HEK293 (cell line): ENCODE results near the gene KLHL36.

Experiments
- CTCF ChIA-PET: fragments of 350-600 bp; formaldehyde crosslinking; extraction: SDS; loops from one replicate; lab custom pipeline; 2021; ENCODE audit warnings: antibody characterized with exemption; lab: Yijun Ruan, JAX
- POLR2A ChIA-PET: fragments of 300-600 bp; formaldehyde crosslinking; extraction: SDS; loops from one replicate; lab custom pipeline; 2020; ENCODE audit warnings: antibody characterized with exemption, inconsistent platforms; lab: Yijun Ruan, JAX
- H3K27ac ChIP-seq: fragments of 200-500 bp; sonication (Bioruptor generic); 2 replicates; pipeline ENCODE4 v1.5.1; 2014; ENCODE audit warnings: low read depth, low read length, control low read depth, inconsistent platforms; ENCODE audit errors: extremely low read depth
- H3K36me3 ChIP-seq, 2 experiments: fragments of 200-500 bp in 1 of 2; sonication (Bioruptor generic) in 1 of 2; 1 replicate in 1 of 2; 2 replicates in 1 of 2; pipeline ENCODE4 v1.5.1; 2014 to 2017; ENCODE audit warnings: inconsistent platforms in 2 of 2, low read length in 2 of 2; ENCODE audit not compliant: control insufficient read depth in 2 of 2, insufficient read depth in 1 of 2
- H3K4me1 ChIP-seq: fragments of 200-500 bp; sonication (Bioruptor generic); 2 replicates; pipeline ENCODE4 v1.5.1; 2014; ENCODE audit warnings: mild to moderate bottlenecking, low read length, inconsistent platforms; ENCODE audit not compliant: control insufficient read depth, insufficient read depth
- H3K4me3 ChIP-seq: 2 replicates; pipeline ENCODE4 v1.5.1; 2011; ENCODE audit warnings: low read depth, mild to moderate bottlenecking, control low read depth, low read length, moderate library complexity
- H3K9me3 ChIP-seq: fragments of 200-500 bp; sonication (Bioruptor generic); 2 replicates; pipeline ENCODE4 v1.5.1; 2014; ENCODE audit warnings: low read depth, low read length, inconsistent platforms; ENCODE audit not compliant: control insufficient read depth, insufficient read depth
- HOXC10 ChIP-seq: sonication (generic); formaldehyde crosslinking; IDR thresholded peaks from 2 replicates; pipeline ENCODE4 v1.8.1; 2023; ENCODE audit warnings: mild to moderate bottlenecking, missing genetic modification reagents
- KLF17 ChIP-seq: fragments of 450-650 bp; formaldehyde crosslinking; IDR thresholded peaks from 2 replicates; pipeline ENCODE4 v1.5.1; 2016; ENCODE audit warnings: missing biosample characterization, missing genetic modification characterization
- MZF1 ChIP-seq: fragments of 450-650 bp; formaldehyde crosslinking; IDR thresholded peaks from 2 replicates; pipeline ENCODE4 v1.5.1; 2017; ENCODE audit warnings: missing biosample characterization, missing genetic modification characterization, borderline replicate concordance
- SALL2 ChIP-seq: fragments of 450-650 bp; formaldehyde crosslinking; IDR thresholded peaks from 2 replicates; pipeline ENCODE4 v1.5.0; 2017; ENCODE audit warnings: missing biosample characterization, mild to moderate bottlenecking, missing genetic modification characterization, borderline replicate concordance
- SP3 ChIP-seq: fragments of 450-650 bp; formaldehyde crosslinking; IDR thresholded peaks from 2 replicates; pipeline ENCODE4 v1.5.1; 2016; ENCODE audit warnings: missing biosample characterization, missing genetic modification characterization
- SP7 ChIP-seq: fragments of 450-650 bp; formaldehyde crosslinking; IDR thresholded peaks from 2 replicates; pipeline ENCODE4 v1.5.1; 2016; ENCODE audit warnings: missing biosample characterization, missing genetic modification characterization
- ZBTB26 ChIP-seq: fragments of 450-650 bp; formaldehyde crosslinking; optimal IDR thresholded peaks from 2 replicates; pipeline ENCODE3; 2016; ENCODE audit warnings: missing biosample characterization, mild to moderate bottlenecking, missing genetic modification characterization
- ZBTB48 ChIP-seq: fragments of 450-650 bp; formaldehyde crosslinking; IDR thresholded peaks from 2 replicates; pipeline ENCODE4 v1.5.1; 2016; ENCODE audit warnings: missing biosample characterization, missing genetic modification characterization
- ZBTB6 ChIP-seq: fragments of 450-650 bp; formaldehyde crosslinking; IDR thresholded peaks from 2 replicates; pipeline ENCODE4 v1.5.1; 2017; ENCODE audit warnings: missing biosample characterization, missing genetic modification characterization
- ZNF174 ChIP-seq: fragments of 450-650 bp; formaldehyde crosslinking; IDR thresholded peaks from 2 replicates; pipeline ENCODE4 v1.5.0; 2017; ENCODE audit warnings: missing biosample characterization, mild to moderate bottlenecking, missing genetic modification characterization
- ZNF202 ChIP-seq: fragments of 450-650 bp; formaldehyde crosslinking; IDR thresholded peaks from 2 replicates; pipeline ENCODE4 v1.5.1; 2016; ENCODE audit warnings: missing biosample characterization, missing genetic modification characterization, borderline replicate concordance
- ZNF416 ChIP-seq: fragments of 450-650 bp; formaldehyde crosslinking; IDR thresholded peaks from 2 replicates; pipeline ENCODE4 v1.5.1; 2016; ENCODE audit warnings: missing biosample characterization, missing genetic modification characterization
- ZNF488 ChIP-seq: fragments of 450-650 bp; formaldehyde crosslinking; IDR thresholded peaks from 2 replicates; pipeline ENCODE4 v1.5.1; 2016; ENCODE audit warnings: missing biosample characterization, missing genetic modification characterization
- ZNF518A ChIP-seq: fragments of 450-650 bp; formaldehyde crosslinking; conservative IDR thresholded peaks from 2 replicates; pipeline ENCODE4 v1.5.1; 2016; ENCODE audit warnings: low read depth, missing biosample characterization, missing genetic modification characterization
- ZNF600 ChIP-seq: fragments of 450-650 bp; formaldehyde crosslinking; IDR thresholded peaks from 2 replicates; pipeline ENCODE4 v1.5.1; 2016; ENCODE audit warnings: missing biosample characterization, missing genetic modification characterization
- ZNF658 ChIP-seq: fragments of 450-650 bp; formaldehyde crosslinking; IDR thresholded peaks from 2 replicates; pipeline ENCODE4; 2016; ENCODE audit warnings: missing biosample characterization, missing genetic modification characterization
- ZNF704 ChIP-seq: fragments of 450-650 bp; formaldehyde crosslinking; IDR thresholded peaks from 2 replicates; pipeline ENCODE4 v1.5.1; 2016; ENCODE audit warnings: missing biosample characterization, missing genetic modification characterization
- ZNF792 ChIP-seq: fragments of 450-650 bp; formaldehyde crosslinking; IDR thresholded peaks from 2 replicates; pipeline ENCODE4 v1.5.1; 2016; ENCODE audit warnings: missing biosample characterization, missing genetic modification characterization
- ZSCAN23 ChIP-seq: fragments of 450-650 bp; formaldehyde crosslinking; IDR thresholded peaks from 2 replicates; pipeline ENCODE4 v1.5.1; 2016; ENCODE audit warnings: missing biosample characterization, missing genetic modification characterization

Gene KLHL36

GRCh38 chr16:84706856-84707255 is 58.5 kb downstream of the KLHL36 start:
- no peak overlapping the region for H3K27ac ChIP-seq
- CTCF ChIA-PET, result interaction anchor here (1.0 kb wide), 1 partner anchor 19 kb away, joined by 3 read pairs; no protein-coding TSS in a partner anchor
- TF ChIP-seq ZNF792 (no peak), ZBTB6 (tag by site-specific recombination) (no peak), ZNF600 (no peak), ZBTB48 (tag by site-specific recombination) (no peak), ZNF416 (tag by site-specific recombination) (no peak), ZNF704 (tag by site-specific recombination) (no peak), HOXC10 (CRISPR knock-in tag) (no peak), ZNF658 (no peak), ZNF174 (no peak), SP3 (tag by site-specific recombination) (no peak), SALL2 (no peak), KLF17 (no peak), ZBTB26 (tag by site-specific recombination) (no peak), ZSCAN23 (tag by site-specific recombination) (no peak), MZF1 (no peak), SP7 (no peak), ZNF518A (tag by site-specific recombination) (no peak), ZNF202 (tag by site-specific recombination) (no peak), ZNF488 (no peak)
- H3K4me1 ChIP-seq, result peaks cover 34% of the 10 kb centered on the region
- no peak overlapping the region for H3K4me3 ChIP-seq
- H3K36me3 ChIP-seq, result peaks cover 0 to 2% of the 10 kb centered on the region in 2 experiments; a peak in 2 of 3 replicates
- POLR2A ChIA-PET, result no interaction called here
- H3K9me3 ChIP-seq, result no peaks in the 10 kb centered on the region
